GM21367 (cell line): ENCODE data around the gene MSANTD4.
"Not testable (repeated sequence)": the region's sequence is repeated elsewhere in the genome, so short reads cannot be mapped to it uniquely, and the experiment has no call there.

Experiments
- ATAC-seq: cut with Tn5 transposase; IDR thresholded peaks from one replicate; pipeline ENCODE4 v1.9.1; 2021; ENCODE audit not compliant: unreplicated experiment

The MSANTD4 gene

DNA sequence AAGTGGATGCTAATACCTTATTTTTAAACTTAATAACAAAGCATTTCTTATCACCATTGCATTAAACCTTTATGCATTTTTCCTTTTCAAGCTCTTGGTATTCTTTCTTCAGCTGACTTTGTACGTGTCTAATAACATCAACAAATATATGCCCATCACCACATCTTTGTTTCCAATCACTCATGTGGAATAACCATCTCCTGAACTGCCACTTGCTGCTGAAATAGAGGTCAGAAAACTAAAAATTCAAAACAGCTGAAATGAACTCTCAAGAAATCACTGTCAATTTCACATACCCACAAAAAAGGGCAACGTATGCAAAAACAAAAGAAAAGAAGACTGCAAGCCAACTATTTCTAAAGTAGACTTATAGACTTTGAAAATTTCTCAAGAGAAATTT lies 7.4 kb downstream of the MSANTD4 start:
- no peak for ATAC-seq

GRCh38 chr11:106014035-106014434 lies 8.0 kb downstream of the MSANTD4 start:
- ATAC-seq: no peak

GRCh38 chr11:106012744-106013143 lies 9.3 kb downstream of the MSANTD4 start:
- ATAC-seq: no peak

GRCh38 chr11:106011481-106011880 lies 10.6 kb downstream of the MSANTD4 start:
- ATAC-seq: no peak

GRCh38 chr11:106003094-106003493 lies 18.9 kb downstream of the MSANTD4 start:
- ATAC-seq: not testable (repeated sequence)

- peak; percentile 47 for ATAC-seq
Observed at GRCh38 chr11:106001304-106002012, 20.6 kb downstream of the MSANTD4 start.

GRCh38 chr11:105991888-105992287 lies 30.2 kb downstream of the MSANTD4 start:
- ATAC-seq: no peak

DNA sequence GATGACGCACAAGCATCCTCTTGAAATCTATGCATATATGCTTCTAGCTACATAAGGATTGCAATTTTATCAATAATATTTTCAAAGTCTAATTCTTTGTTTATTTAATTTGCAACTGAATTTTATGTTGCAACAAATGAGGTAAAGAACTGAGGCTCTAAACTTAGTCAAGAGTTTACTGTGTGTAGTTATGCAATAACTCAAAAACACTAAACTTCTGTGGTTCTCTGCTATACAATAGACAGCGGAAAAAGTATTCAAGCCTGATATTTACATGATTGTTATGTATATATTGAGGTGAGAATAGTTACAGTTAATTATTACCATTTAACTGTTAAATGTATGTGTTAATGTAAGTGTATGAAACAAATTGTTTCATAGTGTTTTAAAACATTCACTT lies 32.9 kb downstream of the MSANTD4 start:
- no peak for ATAC-seq

DNA sequence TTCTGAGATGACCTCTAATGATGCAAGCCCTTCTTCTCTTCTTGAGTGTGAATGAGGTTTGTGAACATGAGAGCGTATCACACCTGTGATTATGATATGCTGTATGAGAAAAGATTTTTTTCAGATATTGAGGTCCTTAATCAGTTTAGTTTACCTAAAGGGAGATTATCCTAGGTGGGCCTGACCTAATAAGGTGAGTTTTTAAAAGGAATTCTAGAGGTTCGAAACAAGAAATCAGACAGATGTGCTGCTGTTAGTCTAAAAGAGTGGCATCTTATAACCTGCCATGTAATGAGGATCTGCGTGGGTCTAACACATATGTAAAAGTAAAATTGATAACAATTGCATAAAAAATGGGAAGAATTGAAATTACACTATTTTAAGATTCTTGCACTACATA lies 33.8 kb downstream of the MSANTD4 start:
- ATAC-seq: no peak

- ATAC-seq: no peak
Observed at GRCh38 chr11:105986554-105986953, 35.5 kb downstream of the MSANTD4 start.

- no peak for ATAC-seq
Observed at GRCh38 chr11:105979997-105980703, 41.9 kb downstream of the MSANTD4 start.

GRCh38 chr11:105975128-105975527 lies 46.9 kb downstream of the MSANTD4 start:
- no peak for ATAC-seq

- ATAC-seq: no peak
Observed at GRCh38 chr11:105969756-105970155, 52.3 kb downstream of the MSANTD4 start.

GRCh38 chr11:105968021-105968697 lies 53.9 kb downstream of the MSANTD4 start:
- no peak for ATAC-seq

GRCh38 chr11:105960252-105961245 lies 61.5 kb downstream of the MSANTD4 start:
- ATAC-seq: no peak
